ENCODE measurements around the gene NOVA1. TPM values are rescaled to one million over a fixed set of nuclear protein-coding genes. Genes with fewer than 3 reads are reported as not detected.

The NOVA1 gene
- total and polyA plus RNA-seq, 2 of the 13 experiments (the other 11 are each of a cell fraction or from before 2014, with no cell fraction given), result 0.13 TPM

DNA sequence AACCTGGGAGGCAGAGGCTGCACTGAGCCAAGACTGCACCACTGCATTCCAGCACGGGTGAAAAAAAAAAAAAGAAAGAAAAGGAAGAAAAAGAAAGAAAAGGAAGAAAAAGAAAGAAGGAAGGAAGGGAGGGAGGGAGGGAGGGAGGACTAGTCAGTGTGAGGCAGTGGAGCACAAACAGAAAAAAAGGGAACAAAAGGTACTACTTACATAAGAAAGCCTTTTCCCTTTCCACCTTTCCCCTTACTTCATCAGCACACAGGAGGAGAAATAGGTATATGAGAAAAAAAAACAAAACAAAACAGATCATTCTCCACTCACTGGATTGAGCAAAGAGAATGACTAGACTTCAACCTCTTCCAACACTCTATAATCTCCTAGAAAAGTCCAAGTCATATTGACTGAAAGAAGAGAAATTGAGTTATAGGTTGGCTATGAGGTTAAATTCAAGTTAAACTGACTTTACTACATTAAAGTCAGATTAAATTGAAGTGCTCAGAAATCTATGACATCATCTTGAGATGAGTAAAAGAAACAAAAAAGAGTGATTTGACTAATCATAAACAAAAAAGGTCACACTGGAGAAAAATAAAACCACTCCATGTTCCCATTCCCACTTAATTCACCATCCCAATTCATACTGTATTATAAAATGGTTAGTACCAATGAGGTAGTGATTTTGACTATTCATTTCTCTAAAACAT, 43.6 kb downstream of the NOVA1 start:
- no peaks in the 10 kb centered on the region for H3K79me2 ChIP-seq (ENCODE audit: insufficient read depth, low read length)
- H3K4me2 ChIP-seq (ENCODE audit: low read depth, low read length), result no peak overlapping the region
- H3K4me1 ChIP-seq (ENCODE audit: insufficient read depth, low read length), result no peaks in the 10 kb centered on the region
- H3K9me3 ChIP-seq (ENCODE audit: low read length), result peaks cover 29% of the 10 kb centered on the region
- no peaks in the 10 kb centered on the region for H3K36me3 ChIP-seq (replicated peaks in 1 of 2; ENCODE audit: control insufficient read depth in 1 of 2, insufficient read depth in 2 of 2, low read length in 2 of 2)
- TF ChIP-seq ZNF230 (CRISPR knock-in tag; IDR thresholded peaks at IDR 0.05) (no peak), MED13 (CRISPR knock-in tag; IDR thresholded peaks at IDR 0.05) (no peak), ZNF274 (CRISPR knock-in tag; IDR thresholded peaks at IDR 0.05) (no peak), ZNF367 (CRISPR knock-in tag; IDR thresholded peaks at IDR 0.05; ENCODE audit: borderline replicate concordance) (no peak), ATF7 (IDR thresholded peaks at IDR 0.05) (peak; percentile 94), ATF7 (CRISPR knock-in tag; IDR thresholded peaks at IDR 0.05) (no peak), SAFB2 (CRISPR knock-in tag; IDR thresholded peaks at IDR 0.05; ENCODE audit: borderline replicate concordance, low read depth) (no peak), ZNF17 (CRISPR knock-in tag; IDR thresholded peaks at IDR 0.05) (no peak), MEIS1 (CRISPR knock-in tag; IDR thresholded peaks at IDR 0.05; ENCODE audit: borderline replicate concordance) (no peak), NCOA2 (CRISPR knock-in tag; IDR thresholded peaks at IDR 0.05) (no peak), ZNF530 (CRISPR knock-in tag; IDR thresholded peaks at IDR 0.05; ENCODE audit: low read depth) (no peak), ZNF251 (CRISPR knock-in tag; IDR thresholded peaks at IDR 0.05) (no peak), NFIB (CRISPR knock-in tag; IDR thresholded peaks at IDR 0.05; ENCODE audit: borderline replicate concordance) (no peak), CREB1 (IDR thresholded peaks at IDR 0.05) (peak; percentile 56), CREB1 (CRISPR knock-in tag; IDR thresholded peaks at IDR 0.05) (no peak), THYN1 (CRISPR knock-in tag; IDR thresholded peaks at IDR 0.05; ENCODE audit: borderline replicate concordance, low read depth) (no peak)
- H2AFZ ChIP-seq (ENCODE audit: low read length), result no peak overlapping the region
- BruUV-seq (replicated peaks), result no TSS peak
- FAIRE-seq (no peak), DNase-seq (ENCODE audit: low spot score) (no peak), ATAC-seq (no peak)
- in situ Hi-C loops (cut with HindIII; ENCODE audit: extremely low pct_ligation_motif_present, low pct_unique_long_range_greater_than_20kb), result no loop called here
- no peak overlapping the region for H3K9ac ChIP-seq (ENCODE audit: insufficient read depth, low read depth, low read length)
- no peak overlapping the region for H3K27ac ChIP-seq (ENCODE audit: extremely low read length, insufficient read depth, low read length)
- POLR2A ChIA-PET, result no interaction called here
- CTCF ChIA-PET (ENCODE audit: low intra/inter-chr PET ratio, low total read pairs), result no interaction called here
- no peak overlapping the region for H3K4me3 ChIP-seq (replicated peaks in 1 of 3; ENCODE audit: insufficient read depth in 1 of 3, low read depth in 2 of 3, low read length in 3 of 3)
- H3K27me3 ChIP-seq (ENCODE audit: control insufficient read depth in 1 of 2, insufficient read depth in 2 of 2, low read length in 2 of 2), result no peaks in the 10 kb centered on the region
- H4K20me1 ChIP-seq (ENCODE audit: insufficient read depth, low read length), result no peaks in the 10 kb centered on the region
- intact Hi-C loops (cut with micrococcal nuclease; ENCODE audit: unreplicated experiment), result no loop called here
- 0% methylated on average over 1 of the region's 1 CpG for WGBS (ENCODE audit: low lambda C conversion rate)
